ENCODE data around the gene PRRC2A.

Gene PRRC2A

DNA sequence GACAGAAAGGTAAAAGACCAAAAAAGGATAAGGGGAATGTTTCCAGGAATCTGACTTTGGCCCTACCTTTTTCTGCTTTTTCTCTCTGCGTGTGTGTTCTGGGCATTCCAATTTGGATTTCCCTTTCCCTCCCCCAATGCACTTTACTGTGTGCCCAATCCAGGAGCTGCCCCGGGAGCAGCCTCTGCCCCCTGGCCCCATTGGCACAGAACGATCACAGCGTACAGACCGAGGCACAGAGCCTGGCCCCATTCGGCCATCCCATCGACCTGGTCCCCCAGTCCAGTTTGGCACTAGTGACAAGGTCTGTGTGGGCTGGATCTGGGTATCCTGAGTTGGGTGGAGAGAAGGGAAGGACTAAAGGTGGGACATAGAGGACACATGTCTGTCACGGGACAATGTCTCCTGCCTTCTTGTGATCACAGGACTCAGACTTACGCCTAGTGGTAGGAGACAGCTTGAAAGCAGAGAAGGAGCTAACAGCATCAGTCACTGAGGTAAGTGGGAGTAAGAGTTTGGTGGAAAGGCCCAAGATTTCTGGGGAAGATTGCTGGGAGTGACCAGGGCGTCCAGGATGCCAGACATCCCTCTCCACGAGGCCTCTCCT lies 14.6 kb downstream of the PRRC2A start:
- DNase-seq (ENCODE audit: insufficient read length, low spot score) (no peak), FAIRE-seq (no peak)
- TF ChIP-seq CTCF (IDR thresholded peaks at IDR 0.05; ENCODE audit: insufficient read depth, missing control alignments) = no peak

DNA sequence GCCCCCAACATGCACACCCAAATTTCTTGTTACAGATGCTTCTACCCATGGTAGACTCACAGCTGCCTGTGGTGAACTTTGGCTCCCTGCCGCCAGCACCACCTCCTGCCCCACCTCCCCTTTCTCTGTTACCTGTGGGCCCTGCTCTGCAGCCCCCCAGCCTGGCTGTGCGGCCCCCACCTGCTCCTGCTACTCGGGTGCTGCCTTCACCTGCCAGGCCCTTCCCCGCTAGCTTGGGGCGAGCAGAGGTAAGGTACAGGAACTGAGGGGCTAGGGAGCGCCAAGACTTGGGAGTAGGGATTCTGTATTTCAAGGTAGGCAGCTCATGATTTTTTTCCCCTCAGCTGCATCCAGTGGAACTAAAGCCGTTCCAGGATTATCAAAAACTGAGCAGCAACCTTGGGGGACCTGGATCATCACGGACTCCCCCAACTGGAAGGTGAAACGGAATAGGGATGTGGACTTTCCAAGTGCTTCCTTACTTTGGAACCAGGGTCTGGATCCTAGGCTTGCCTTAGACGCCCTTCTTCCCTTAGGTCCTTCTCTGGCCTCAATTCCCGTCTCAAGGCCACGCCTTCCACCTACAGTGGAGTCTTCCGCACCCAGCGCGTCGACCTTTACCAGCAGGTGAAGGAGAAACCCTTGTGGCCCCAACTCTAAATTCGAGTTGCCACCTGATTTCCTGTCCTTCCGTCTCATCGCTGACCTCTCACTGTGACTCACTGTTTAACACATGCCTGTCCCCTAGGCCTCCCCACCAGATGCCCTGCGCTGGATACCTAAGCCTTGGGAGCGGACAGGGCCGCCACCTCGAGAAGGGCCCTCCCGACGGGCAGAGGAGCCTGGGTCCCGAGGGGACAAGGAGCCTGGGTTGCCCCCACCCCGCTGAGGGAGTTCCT lies 16.4 kb downstream of the PRRC2A start:
- FAIRE-seq = no peak
- TF ChIP-seq CTCF (IDR thresholded peaks at IDR 0.05; ENCODE audit: insufficient read depth, missing control alignments) = no peak
- DNase-seq (ENCODE audit: insufficient read length, low spot score) = no peak

GRCh38 chr6:31639043-31639442 lies 18.5 kb downstream of the PRRC2A start:
- no peak for TF ChIP-seq CTCF (IDR thresholded peaks at IDR 0.05; ENCODE audit: insufficient read depth, missing control alignments)
- DNase-seq (ENCODE audit: insufficient read length, low spot score) (no peak), FAIRE-seq (no peak)

DNA sequence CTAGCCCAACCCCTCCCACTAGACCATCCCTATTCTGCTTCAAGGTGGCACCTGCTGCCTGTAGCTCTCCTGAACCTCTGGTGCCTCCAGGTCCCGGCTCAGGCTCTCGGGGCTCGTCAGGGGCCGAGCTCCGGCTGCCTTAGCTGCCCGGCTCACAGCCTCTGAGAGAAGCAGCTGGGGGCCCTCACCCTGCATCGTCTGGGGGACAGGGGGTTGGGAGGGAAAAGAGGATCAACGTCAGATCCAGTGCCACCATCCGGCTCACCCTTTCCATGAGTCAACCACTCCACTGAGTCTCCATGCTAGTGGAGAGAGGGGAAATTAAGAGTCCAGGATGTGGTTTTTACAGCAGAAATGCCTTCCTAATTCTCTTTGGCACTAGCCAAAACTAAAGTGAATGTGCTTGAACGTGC lies 18.9 kb downstream of the PRRC2A start:
- FAIRE-seq (no peak), DNase-seq (ENCODE audit: insufficient read length, low spot score) (no peak)
- no peak for TF ChIP-seq CTCF (IDR thresholded peaks at IDR 0.05; ENCODE audit: insufficient read depth, missing control alignments)

DNA sequence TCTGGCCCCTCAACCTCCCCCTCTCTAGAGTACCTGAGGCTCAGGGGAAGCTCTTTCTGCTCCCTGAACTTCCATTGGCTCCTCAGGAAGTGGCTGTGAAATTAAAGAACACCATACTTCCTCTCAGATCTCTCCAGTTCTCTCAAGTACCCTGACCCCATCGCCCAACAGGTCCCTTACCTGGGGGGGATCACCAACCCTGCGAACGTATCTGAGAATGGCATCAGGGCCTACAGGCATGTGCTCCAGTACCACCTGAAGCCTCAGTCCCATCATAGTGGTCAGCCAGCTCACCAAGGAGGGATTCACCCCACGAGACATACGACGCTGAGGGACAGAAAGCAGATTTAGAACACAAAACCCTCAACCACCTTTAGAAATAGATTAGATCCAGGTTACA lies 20.1 kb downstream of the PRRC2A start:
- no peak for TF ChIP-seq CTCF (IDR thresholded peaks at IDR 0.05; ENCODE audit: insufficient read depth, missing control alignments)
- FAIRE-seq = no peak
- no peak for DNase-seq (ENCODE audit: insufficient read length, low spot score)

DNA sequence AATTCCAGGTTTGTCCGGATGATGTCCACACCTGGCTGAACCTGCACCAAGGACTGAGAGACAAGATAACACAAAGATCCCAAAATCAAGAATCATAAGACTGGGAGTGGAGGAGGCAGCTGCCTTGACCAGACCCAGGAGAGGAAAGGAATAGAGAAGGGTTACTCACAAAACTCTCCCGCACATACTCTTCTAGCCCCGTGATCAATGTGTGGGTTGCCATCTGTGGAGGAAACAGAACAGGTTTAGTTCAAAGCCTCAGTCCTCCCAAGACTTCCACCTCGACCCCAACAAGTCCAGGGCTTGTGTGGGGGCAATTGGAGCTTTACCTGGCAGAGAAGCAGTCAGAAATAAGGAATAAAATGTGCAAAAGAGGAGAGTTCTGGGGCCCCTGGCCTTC lies 20.9 kb downstream of the PRRC2A start:
- DNase-seq (ENCODE audit: insufficient read length, low spot score) = no peak
- no peak for FAIRE-seq
- TF ChIP-seq CTCF (IDR thresholded peaks at IDR 0.05; ENCODE audit: insufficient read depth, missing control alignments) = no peak

Measured in D721Med (cell line).